Kidney (tissue), 14 donors: Measurements from ENCODE around the gene MT3. TPM values are rescaled to one million over a fixed set of nuclear protein-coding genes. Genes with fewer than 3 reads are reported as not detected.

Source experiments
- DNase-seq, 5 donors: peaks; one replicate each; pipeline ENCODE4 v3.0.0-alpha.2; 2013 to 2020
- FAIRE-seq: peaks from 2 replicates; lab custom pipeline; 2012; peaks lifted over from hg19 to GRCh38; lab: Jason Lieb, UNC
- H3K27ac ChIP-seq, 2 donors: one replicate each; pipeline ENCODE4 v1.7.0; 2013; ENCODE audit warnings: low read depth in 2 of 2, low read length in 2 of 2, inconsistent platforms in 1 of 2
- H3K27me3 ChIP-seq: one replicate; pipeline ENCODE4 v1.7.1; 2013; ENCODE audit warnings: low read length, inconsistent platforms; ENCODE audit not compliant: control insufficient read depth, insufficient read depth
- H3K36me3 ChIP-seq, 3 donors: one replicate each; pipeline versions ENCODE4 v1.7.0 to v1.7.1; 2013; ENCODE audit warnings: low read length in 3 of 3, control low read depth in 1 of 3, inconsistent platforms in 1 of 3; ENCODE audit not compliant: insufficient read depth in 3 of 3, control insufficient read depth in 2 of 3
- H3K4me1 ChIP-seq, 3 donors: one replicate each; pipeline versions ENCODE4 v1.7.0 to v1.7.1; 2013; ENCODE audit warnings: low read length in 3 of 3, inconsistent platforms in 1 of 3, low read depth in 1 of 3; ENCODE audit not compliant: control insufficient read depth in 2 of 3, insufficient read depth in 2 of 3
- H3K4me3 ChIP-seq, 3 donors: one replicate each; pipeline versions ENCODE4 v1.7.0 to v1.8.1; 2013; ENCODE audit warnings: low read length in 3 of 3, control low read depth in 1 of 3, inconsistent platforms in 1 of 3
- H3K9ac ChIP-seq, 3 donors: one replicate each; pipeline versions ENCODE4 v1.7.0 to v1.7.1; 2013; ENCODE audit warnings: low read length in 3 of 3, control low read depth in 1 of 3, inconsistent platforms in 1 of 3
- H3K9me3 ChIP-seq, 3 donors: one replicate each; pipeline versions ENCODE4 v1.7.0 to v1.7.1; 2013; ENCODE audit warnings: low read length in 3 of 3, control low read depth in 1 of 3, inconsistent platforms in 1 of 3; ENCODE audit not compliant: control insufficient read depth in 2 of 3, insufficient read depth in 1 of 3
- intact Hi-C: fragments of 100-400 bp; cut with DNase I; formaldehyde crosslinking; loops from one replicate; pipeline ENCODE4 v1.11.1; 2022
- polyA plus RNA-seq: library from polyadenylated mRNA; stranded (reverse); fragments of 350-450 nt; fragmentation: Illumina TruSeq; extraction: RNeasy Lipid Tissue Mini Kit (QIAGEN cat#74804); gene quantifications from one replicate; pipeline ENCODE4 v1.2.3, GENCODE V29; 2014; ENCODE audit warnings: low read depth, low replicate concordance; ENCODE audit not compliant: insufficient read depth
- total RNA-seq: library from RNA; stranded (reverse); fragmentation: NEBNext Ultra II Directional; extraction: Animal tissue kit (Norgen Biotek cat#: 25700); gene quantifications from one replicate; pipeline ENCODE4 v1.2.1, GENCODE V29; 2021
- TF ChIP-seq, protein P1 (sequence below): IDR thresholded peaks from 3 replicates; pipeline ENCODE4 v1.5.1; 2012; ENCODE audit warnings: mild to moderate bottlenecking, moderate library complexity, borderline replicate concordance; ENCODE audit not compliant: insufficient read depth; ENCODE audit errors: extremely low read depth
- donor health status: control.
- donor health status: control.
- donor health status: control.
- donor health status: control.
- donor health status: control.
- donor health status: DM: yes; HTN: yes; CAD: no.
- donor health status: Normal renal cell carcinoma (clear cell type).

Gene MT3
- total and polyA plus RNA-seq, 2 donors from 2014 or later: 25.5 TPM; not detected in 1

DNA sequence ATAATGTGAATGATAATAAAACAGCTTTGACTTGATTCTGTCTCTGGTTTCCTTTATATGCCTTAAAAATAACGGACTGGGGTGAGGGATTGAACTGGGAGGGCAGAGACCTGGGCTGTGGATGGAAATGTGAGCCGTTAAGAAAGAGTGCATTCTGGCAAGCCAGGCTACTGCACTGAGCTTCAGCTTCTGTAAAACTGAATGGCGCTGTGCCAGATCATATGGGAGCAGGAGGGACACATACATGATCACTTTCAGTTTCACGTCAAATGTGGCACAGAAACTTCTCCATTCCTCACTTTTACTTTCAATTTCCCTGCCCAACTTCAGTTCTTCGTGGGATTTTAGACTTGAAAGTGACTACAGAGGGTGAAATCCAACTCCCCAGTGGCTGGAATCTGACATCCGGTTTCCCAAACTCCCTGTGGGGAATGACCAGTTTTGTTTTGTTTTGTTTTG, 20.2 kb downstream of the MT3 start:
- FAIRE-seq: no peak
- intact Hi-C loops: loop anchor here (10.0 kb wide), 1 partner anchor 75 kb away; the partner anchor contains the start of gene MT1X
- peaks cover 0 to 32% (median 17%) of the 10 kb centered on the region in 3 donors for H3K4me1 ChIP-seq

DNA sequence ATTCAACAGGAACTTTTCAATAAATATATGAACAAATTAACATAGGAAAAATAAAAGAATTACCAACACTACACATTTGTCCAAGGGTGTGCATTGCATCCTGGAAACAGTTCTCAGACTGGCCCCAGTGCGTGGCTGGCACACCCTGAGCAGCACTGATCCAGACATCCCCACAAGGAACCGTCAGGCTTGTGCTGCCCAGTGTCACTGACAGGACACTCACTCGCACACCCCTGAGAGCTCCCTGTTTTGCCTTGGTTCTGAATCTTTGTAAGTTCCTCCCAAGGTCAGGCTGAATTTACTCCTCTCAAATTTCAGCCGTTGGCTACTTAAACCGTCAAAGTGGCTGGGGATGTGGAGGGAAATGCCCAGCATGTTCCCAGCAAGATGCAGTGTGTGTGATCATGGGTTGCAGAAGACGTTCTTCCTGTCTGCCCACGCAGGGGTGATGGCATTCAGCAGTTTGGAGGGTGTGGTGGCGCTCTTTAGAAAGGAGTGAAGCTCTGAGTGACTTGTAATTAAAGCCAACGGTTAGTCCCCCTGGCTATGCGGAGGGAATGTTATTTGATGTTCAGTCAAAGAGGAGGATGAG, 20.8 kb downstream of the MT3 start:
- Histone ChIP-seq H3K27me3 (no peaks in the 10 kb centered on the region), H3K4me1 (peaks cover 0 to 32% (median 17%) of the 10 kb centered on the region in 3 donors), H3K4me3 (peak overlapping the region in 2 of 3 donors; percentile 92 to 94), H3K9ac (peak overlapping the region in 2 of 3 donors; percentile 68 to 81), H3K36me3 (no peaks in the 10 kb centered on the region), H3K9me3 (no peaks in the 10 kb centered on the region), H3K27ac (peak overlapping the region; percentile 84 to 92)
- no peak for FAIRE-seq
- intact Hi-C loops: no loop called here
- TF ChIP-seq, protein P1, sequence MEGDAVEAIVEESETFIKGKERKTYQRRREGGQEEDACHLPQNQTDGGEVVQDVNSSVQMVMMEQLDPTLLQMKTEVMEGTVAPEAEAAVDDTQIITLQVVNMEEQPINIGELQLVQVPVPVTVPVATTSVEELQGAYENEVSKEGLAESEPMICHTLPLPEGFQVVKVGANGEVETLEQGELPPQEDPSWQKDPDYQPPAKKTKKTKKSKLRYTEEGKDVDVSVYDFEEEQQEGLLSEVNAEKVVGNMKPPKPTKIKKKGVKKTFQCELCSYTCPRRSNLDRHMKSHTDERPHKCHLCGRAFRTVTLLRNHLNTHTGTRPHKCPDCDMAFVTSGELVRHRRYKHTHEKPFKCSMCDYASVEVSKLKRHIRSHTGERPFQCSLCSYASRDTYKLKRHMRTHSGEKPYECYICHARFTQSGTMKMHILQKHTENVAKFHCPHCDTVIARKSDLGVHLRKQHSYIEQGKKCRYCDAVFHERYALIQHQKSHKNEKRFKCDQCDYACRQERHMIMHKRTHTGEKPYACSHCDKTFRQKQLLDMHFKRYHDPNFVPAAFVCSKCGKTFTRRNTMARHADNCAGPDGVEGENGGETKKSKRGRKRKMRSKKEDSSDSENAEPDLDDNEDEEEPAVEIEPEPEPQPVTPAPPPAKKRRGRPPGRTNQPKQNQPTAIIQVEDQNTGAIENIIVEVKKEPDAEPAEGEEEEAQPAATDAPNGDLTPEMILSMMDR: no peak
- peak in 4 of 5 donors; percentile 52 to 74 (median 70) for DNase-seq

More for the DNA sequence above, 20.2 kb downstream of the MT3 start:
- Histone ChIP-seq H3K9ac (peak overlapping the region; percentile 2 to 81 (median 68)), H3K4me3 (peak overlapping the region; percentile 17 to 94 (median 92)), H3K36me3 (no peaks in the 10 kb centered on the region), H3K27ac (peak overlapping the region; percentile 84 to 92), H3K9me3 (no peaks in the 10 kb centered on the region), H3K27me3 (no peaks in the 10 kb centered on the region)
- DNase-seq: peak in 4 of 5 donors; percentile 62 to 89 (median 72)
- TF ChIP-seq, protein P1: no peak

DNA sequence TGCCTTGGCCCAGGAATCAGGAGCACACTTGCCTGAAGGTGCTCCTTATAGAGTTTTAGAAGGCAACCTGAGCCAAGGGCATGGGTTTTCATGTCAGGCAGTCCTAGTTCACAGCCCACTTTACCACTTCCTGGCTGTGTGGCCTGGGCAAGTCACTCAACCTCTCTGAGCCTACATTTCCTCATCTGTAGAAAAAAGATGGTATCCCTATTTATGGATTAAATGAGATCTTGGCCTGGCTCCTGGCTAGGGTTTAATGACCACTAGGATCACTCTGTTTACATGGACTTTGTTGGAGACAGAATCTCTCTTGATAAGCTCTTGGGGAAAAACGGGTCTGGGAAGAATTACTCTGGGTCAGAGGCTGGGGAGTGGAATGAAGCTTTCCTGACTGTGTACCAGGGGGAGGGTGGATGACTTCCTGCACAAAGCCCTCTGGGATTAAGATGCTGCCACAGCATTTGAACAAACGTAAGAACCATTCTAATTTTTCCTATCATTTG, 21.3 kb downstream of the MT3 start:
- TF ChIP-seq, protein P1: no peak
- DNase-seq (no peak), FAIRE-seq (no peak)
- H3K27me3 ChIP-seq: no peaks in the 10 kb centered on the region
- intact Hi-C loops: no loop called here
- peak overlapping the region in 2 of 3 donors; percentile 92 to 94 for H3K4me3 ChIP-seq
- H3K4me1 ChIP-seq: peaks cover 0 to 32% (median 17%) of the 10 kb centered on the region in 3 donors
- H3K36me3 ChIP-seq: no peaks in the 10 kb centered on the region
- H3K27ac ChIP-seq: peak overlapping the region; percentile 84 to 92
- no peaks in the 10 kb centered on the region for H3K9me3 ChIP-seq
- H3K9ac ChIP-seq: peak overlapping the region in 1 of 3 donors; percentile 42
